IMR-90 (cell line): Measurements from ENCODE around the gene CYP4F2. TPM values are rescaled to one million over a fixed set of nuclear protein-coding genes. Genes with fewer than 3 reads are reported as not detected.

Source experiments
- ATAC-seq: fragments of 200-7000 bp; cut with Tn5 transposase; 2 replicates; pipeline ENCODE4 v1.9.1; 2020; ENCODE audit warnings: low read depth, mild to moderate bottlenecking, moderate library complexity
- BruUV-seq: library from RNA; stranded (reverse); fragments of 400-500 nt; replicated peaks from 2 replicates; lab custom pipeline; 2021; lab: Mats Ljungman, UMichigan
- CTCF ChIA-PET: fragments of 300-600 bp; formaldehyde crosslinking; extraction: SDS; loops from one replicate; lab custom pipeline; 2021; ENCODE audit warnings: antibody characterized with exemption; lab: Yijun Ruan, JAX
- POLR2A ChIA-PET: fragments of 300-600 bp; sonication (Branson Sonifier 250); formaldehyde crosslinking; loops from one replicate; lab custom pipeline; 2022; ENCODE audit warnings: antibody characterized with exemption; ENCODE audit not compliant: unreplicated experiment; lab: Charles Lee
- DNase-seq: peaks from one replicate; pipeline ENCODE4 v3.0.0; 2013
- H2AFZ ChIP-seq: replicated peaks from 2 replicates; pipeline ENCODE3; 2013; ENCODE audit warnings: low read length, mild to moderate bottlenecking; ENCODE audit not compliant: poor library complexity
- H2AK5ac ChIP-seq: 2 replicates; pipeline ENCODE4 v1.6.1; 2013; ENCODE audit warnings: low read depth, low read length, inconsistent platforms
- H2AK9ac ChIP-seq: replicated peaks from 2 replicates; pipeline ENCODE3; 2013; ENCODE audit warnings: mild to moderate bottlenecking, low read depth, low read length, moderate library complexity; ENCODE audit not compliant: poor library complexity
- H2BK120ac ChIP-seq: 2 replicates; pipeline ENCODE4 v1.6.1; 2013; ENCODE audit warnings: low read depth, low read length, inconsistent platforms
- H2BK15ac ChIP-seq: 3 replicates; pipeline ENCODE4 v1.6.1; 2013; ENCODE audit warnings: low read depth, low read length, inconsistent platforms
- H2BK20ac ChIP-seq: 2 replicates; pipeline ENCODE4 v1.6.1; 2013; ENCODE audit warnings: low read depth, mild to moderate bottlenecking, inconsistent platforms, low read length, moderate library complexity
- H2BK5ac ChIP-seq: 2 replicates; pipeline ENCODE4 v1.6.1; 2013; ENCODE audit warnings: mild to moderate bottlenecking, low read depth, low read length, inconsistent platforms; ENCODE audit not compliant: poor library complexity, severe bottlenecking
- H3K14ac ChIP-seq: replicated peaks from 2 replicates; pipeline ENCODE4 v1.6.1; 2013; ENCODE audit warnings: low read depth, low read length, inconsistent platforms
- H3K18ac ChIP-seq: 2 replicates; pipeline ENCODE4 v1.6.1; 2013; ENCODE audit warnings: low read depth, low read length, control low read depth
- H3K23ac ChIP-seq: 2 replicates; pipeline ENCODE4 v1.6.1; 2013; ENCODE audit warnings: low read depth, low read length, inconsistent platforms
- H3K27ac ChIP-seq: 2 replicates; pipeline ENCODE4 v1.5.1; 2013; ENCODE audit warnings: mild to moderate bottlenecking, control low read depth, low read length; ENCODE audit not compliant: insufficient read depth
- H3K27me3 ChIP-seq: 2 replicates; pipeline ENCODE4 v1.6.1; 2013; ENCODE audit warnings: low read length; ENCODE audit not compliant: control insufficient read depth, insufficient read depth
- H3K36me3 ChIP-seq: 2 replicates; pipeline ENCODE4 v1.6.1; 2013; ENCODE audit warnings: low read length, mixed read lengths; ENCODE audit not compliant: control insufficient read depth, insufficient read depth
- H3K4ac ChIP-seq: 2 replicates; pipeline ENCODE4 v1.6.1; 2013; ENCODE audit warnings: low read depth, low read length, inconsistent platforms
- H3K4me1 ChIP-seq: 2 replicates; pipeline ENCODE4 v1.6.1; 2013; ENCODE audit warnings: low read length, mixed read lengths; ENCODE audit not compliant: control insufficient read depth, insufficient read depth
- H3K4me2 ChIP-seq: 2 replicates; pipeline ENCODE4 v1.6.1; 2013; ENCODE audit warnings: low read depth, mild to moderate bottlenecking, control low read depth, low read length, moderate library complexity
- H3K4me3 ChIP-seq: 2 replicates; pipeline ENCODE4 v1.5.1; 2013; ENCODE audit warnings: low read depth, mild to moderate bottlenecking, control low read depth, low read length, moderate library complexity; ENCODE audit not compliant: insufficient read depth
- H3K56ac ChIP-seq: 2 replicates; pipeline ENCODE4 v1.6.1; 2013; ENCODE audit warnings: low read length, inconsistent platforms; ENCODE audit not compliant: insufficient read depth; ENCODE audit errors: extremely low read depth
- H3K79me1 ChIP-seq, 2 experiments: 2 replicates each; pipeline ENCODE4 v1.6.1; 2013; ENCODE audit warnings: low read length in 2 of 2, inconsistent platforms in 1 of 2, low read depth in 1 of 2
- H3K9ac ChIP-seq: 2 replicates; pipeline ENCODE4 v1.6.1; 2013; ENCODE audit warnings: low read depth, low read length, control low read depth
- H3K9me1 ChIP-seq: 2 replicates; pipeline ENCODE4 v1.6.1; 2013; ENCODE audit warnings: low read length, inconsistent platforms; ENCODE audit not compliant: insufficient read depth
- H3K9me3 ChIP-seq: 2 replicates; pipeline ENCODE4 v1.6.1; 2013; ENCODE audit warnings: low read length; ENCODE audit not compliant: control insufficient read depth, insufficient read depth
- H4K20me1 ChIP-seq: 2 replicates; pipeline ENCODE4 v1.6.1; 2013; ENCODE audit warnings: low read length, inconsistent platforms; ENCODE audit not compliant: insufficient read depth
- H4K5ac ChIP-seq: 2 replicates; pipeline ENCODE4 v1.6.1; 2013; ENCODE audit warnings: mild to moderate bottlenecking, low read depth, low read length, control low read depth
- H4K8ac ChIP-seq, 2 experiments: 2 replicates each; pipeline ENCODE4 v1.6.1; 2013; ENCODE audit warnings: low read depth in 2 of 2, low read length in 2 of 2, control low read depth in 1 of 2, inconsistent platforms in 1 of 2
- H4K91ac ChIP-seq: 2 replicates; pipeline ENCODE4 v1.6.1; 2013; ENCODE audit warnings: low read depth, low read length, inconsistent platforms; ENCODE audit not compliant: insufficient read depth
- BHLHE40 ChIP-seq: fragments of 150-350 bp; IDR thresholded peaks from 2 replicates; pipeline ENCODE4 v1.6.1; 2016; ENCODE audit warnings: mild to moderate bottlenecking, low read depth, low read length
- CEBPB ChIP-seq: IDR thresholded peaks from 2 replicates; pipeline ENCODE4 v1.6.1; 2012; ENCODE audit warnings: low read depth, low read length, improper control_type of control experiment
- CHD1 ChIP-seq: IDR thresholded peaks from 2 replicates; pipeline ENCODE4 v1.6.1; 2012; ENCODE audit warnings: low read depth, low read length, improper control_type of control experiment
- MAZ ChIP-seq: IDR thresholded peaks from 2 replicates; pipeline ENCODE4 v1.6.1; 2012; ENCODE audit warnings: low read depth, mild to moderate bottlenecking, low read length, improper control_type of control experiment, moderate library complexity, borderline replicate concordance
- MXI1 ChIP-seq: IDR thresholded peaks from 2 replicates; pipeline ENCODE4 v1.6.1; 2012; ENCODE audit warnings: low read depth, mild to moderate bottlenecking, low read length, moderate library complexity, borderline replicate concordance
- NFE2L2 ChIP-seq: fragments of 150-350 bp; IDR thresholded peaks from 2 replicates; pipeline ENCODE4 v1.6.1; 2016; ENCODE audit warnings: low read depth, mild to moderate bottlenecking, low read length
- POLR2A ChIP-seq: IDR thresholded peaks from 2 replicates; pipeline ENCODE4 v1.6.1; 2012; ENCODE audit warnings: mild to moderate bottlenecking, low read depth, low read length
- RAD21 ChIP-seq: IDR thresholded peaks from 2 replicates; pipeline ENCODE4 v1.6.1; 2012; ENCODE audit warnings: low read length, improper control_type of control experiment
- RFX5 ChIP-seq: IDR thresholded peaks from 2 replicates; pipeline ENCODE4 v1.8.0; 2012; ENCODE audit warnings: low read depth, mild to moderate bottlenecking, low read length, moderate library complexity
- SMC3 ChIP-seq: fragments of 150-350 bp; IDR thresholded peaks from 2 replicates; pipeline ENCODE4 v1.6.1; 2016; ENCODE audit warnings: low read depth, mild to moderate bottlenecking, antibody characterized with exemption, low read length, moderate library complexity
- WGBS, 2 experiments: methylation state at CpG; one replicate each; pipeline versions ENCODE4 v1.1.5 to v1.1.7; 2013; ENCODE audit warnings: missing lambda C conversion rate in 2 of 2; ENCODE audit not compliant: insufficient read length in 1 of 2; ENCODE audit errors: extremely low coverage in 2 of 2; 5-methylcytosine and 5-hydroxymethylcytosine counted together
- dilution Hi-C: fragments of 300-500 bp; cut with HindIII; formaldehyde crosslinking; loops from one replicate; pipeline ENCODE4 v1.14.3; 2018; ENCODE audit warnings: low sequenced_read_pairs; ENCODE audit not compliant: unreplicated experiment
- in situ Hi-C: fragments of 300-500 bp; cut with MboI; formaldehyde crosslinking; loops from 3 replicates; pipeline ENCODE4 v1.14.3; 2019; ENCODE audit warnings: low sequenced_read_pairs, inconsistent platforms, mixed read lengths
- intact Hi-C: fragments of 100-400 bp; cut with micrococcal nuclease; formaldehyde crosslinking; loops from 2 replicates; pipeline ENCODE4 v1.10.0; 2022
- polyA plus RNA-seq, 3 experiments: library from polyadenylated mRNA; depleted of rRNA; stranded (reverse); fragments of >200 nt; gene quantifications; 2 replicates each; pipeline ENCODE4 v1.2.3, GENCODE V29; 2012; ENCODE audit warnings: low replicate concordance in 1 of 3
- total RNA-seq: library from RNA; depleted of rRNA; stranded (reverse); fragments of >200 nt; gene quantifications from 2 replicates; pipeline ENCODE4 v1.2.3, GENCODE V29; 2012
- TF ChIP-seq, protein P1 (sequence below): fragments of 150-350 bp; IDR thresholded peaks from 2 replicates; pipeline ENCODE4 v1.6.1; 2017; ENCODE audit warnings: mild to moderate bottlenecking, antibody characterized with exemption, low read length, low read depth
- TF ChIP-seq, protein P2 (sequence below): fragments of 150-350 bp; IDR thresholded peaks from 2 replicates; pipeline ENCODE4 v1.6.1; 2016; ENCODE audit warnings: low read depth, mild to moderate bottlenecking, low read length, moderate library complexity, borderline replicate concordance
- TF ChIP-seq, protein P3 (sequence below): conservative IDR thresholded peaks from 2 replicates; pipeline ENCODE4 v1.5.1; 2012; ENCODE audit warnings: mild to moderate bottlenecking, low read depth, low read length, improper control_type of control experiment

The CYP4F2 gene
- total and polyA plus RNA-seq, 2 of the 4 experiments (the other 2 are of a cell fraction) = not detected

DNA sequence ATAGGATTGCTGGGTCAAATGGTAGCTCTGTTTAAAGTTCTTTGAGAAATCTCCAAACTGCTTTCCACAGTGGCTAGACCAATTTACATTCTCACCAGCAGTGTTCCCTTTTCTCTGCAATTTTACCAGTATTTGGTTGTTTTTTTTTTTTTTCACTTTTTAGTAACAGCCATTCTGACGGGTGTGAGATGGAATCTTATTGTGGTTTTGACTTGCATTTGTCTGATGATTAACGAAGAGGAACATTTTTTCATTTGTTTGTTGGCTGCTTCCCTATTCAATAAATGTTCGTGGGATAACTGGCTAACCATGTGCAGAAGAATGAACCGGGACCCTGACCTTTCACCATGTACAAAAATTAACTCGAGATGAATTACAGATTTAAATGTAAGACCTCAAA lies 31.2 kb downstream of the CYP4F2 start:
- Histone ChIP-seq H3K56ac (no peak overlapping the region), H2AK9ac (no peak overlapping the region)
- in situ Hi-C loops = no loop called here

More for the DNA sequence above, 31.2 kb downstream of the CYP4F2 start:
- H3K36me3 ChIP-seq = no peaks in the 10 kb centered on the region
- H2BK15ac ChIP-seq = no peak overlapping the region
- H3K27me3 ChIP-seq = no peaks in the 10 kb centered on the region
- H3K9ac ChIP-seq = no peak overlapping the region
- H3K9me3 ChIP-seq = peaks cover 2% of the 10 kb centered on the region; the same call in 1 of the 2 replicates
- H3K4me3 ChIP-seq = no peak overlapping the region
- POLR2A ChIA-PET = no interaction called here
- no peak overlapping the region for H3K18ac ChIP-seq
- no peak overlapping the region for H3K4me2 ChIP-seq
- H3K79me1 ChIP-seq = no peaks in the 10 kb centered on the region
- H2AFZ ChIP-seq = no peak overlapping the region
- H3K23ac ChIP-seq = no peak overlapping the region
- DNase-seq (no peak), ATAC-seq (no peak)
- dilution Hi-C loops = no loop called here
- no peak overlapping the region for H3K14ac ChIP-seq
- no peak overlapping the region for H2AK5ac ChIP-seq
- no peak overlapping the region for H2BK5ac ChIP-seq
- H4K20me1 ChIP-seq = no peaks in the 10 kb centered on the region
- intact Hi-C loops = no loop called here
- CTCF ChIA-PET = interaction anchor here (0.7 kb wide), 1 partner anchor 162 kb away, joined by 7 read pairs; no protein-coding TSS in a partner anchor
- BruUV-seq = no TSS peak
- no peak overlapping the region for H4K8ac ChIP-seq
- no peak overlapping the region for H2BK20ac ChIP-seq
- H3K4ac ChIP-seq = no peak overlapping the region
- TF ChIP-seq, protein P1, sequence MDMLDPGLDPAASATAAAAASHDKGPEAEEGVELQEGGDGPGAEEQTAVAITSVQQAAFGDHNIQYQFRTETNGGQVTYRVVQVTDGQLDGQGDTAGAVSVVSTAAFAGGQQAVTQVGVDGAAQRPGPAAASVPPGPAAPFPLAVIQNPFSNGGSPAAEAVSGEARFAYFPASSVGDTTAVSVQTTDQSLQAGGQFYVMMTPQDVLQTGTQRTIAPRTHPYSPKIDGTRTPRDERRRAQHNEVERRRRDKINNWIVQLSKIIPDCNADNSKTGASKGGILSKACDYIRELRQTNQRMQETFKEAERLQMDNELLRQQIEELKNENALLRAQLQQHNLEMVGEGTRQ = no peak
- TF ChIP-seq, protein P2, sequence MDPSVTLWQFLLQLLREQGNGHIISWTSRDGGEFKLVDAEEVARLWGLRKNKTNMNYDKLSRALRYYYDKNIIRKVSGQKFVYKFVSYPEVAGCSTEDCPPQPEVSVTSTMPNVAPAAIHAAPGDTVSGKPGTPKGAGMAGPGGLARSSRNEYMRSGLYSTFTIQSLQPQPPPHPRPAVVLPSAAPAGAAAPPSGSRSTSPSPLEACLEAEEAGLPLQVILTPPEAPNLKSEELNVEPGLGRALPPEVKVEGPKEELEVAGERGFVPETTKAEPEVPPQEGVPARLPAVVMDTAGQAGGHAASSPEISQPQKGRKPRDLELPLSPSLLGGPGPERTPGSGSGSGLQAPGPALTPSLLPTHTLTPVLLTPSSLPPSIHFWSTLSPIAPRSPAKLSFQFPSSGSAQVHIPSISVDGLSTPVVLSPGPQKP = no peak
- TF ChIP-seq MXI1 (no peak), CHD1 (no peak), NFE2L2 (no peak), RAD21 (no peak), CEBPB (no peak), MAZ (no peak), POLR2A (no peak), BHLHE40 (no peak), SMC3 (no peak), RFX5 (no peak)
- TF ChIP-seq, protein P3, sequence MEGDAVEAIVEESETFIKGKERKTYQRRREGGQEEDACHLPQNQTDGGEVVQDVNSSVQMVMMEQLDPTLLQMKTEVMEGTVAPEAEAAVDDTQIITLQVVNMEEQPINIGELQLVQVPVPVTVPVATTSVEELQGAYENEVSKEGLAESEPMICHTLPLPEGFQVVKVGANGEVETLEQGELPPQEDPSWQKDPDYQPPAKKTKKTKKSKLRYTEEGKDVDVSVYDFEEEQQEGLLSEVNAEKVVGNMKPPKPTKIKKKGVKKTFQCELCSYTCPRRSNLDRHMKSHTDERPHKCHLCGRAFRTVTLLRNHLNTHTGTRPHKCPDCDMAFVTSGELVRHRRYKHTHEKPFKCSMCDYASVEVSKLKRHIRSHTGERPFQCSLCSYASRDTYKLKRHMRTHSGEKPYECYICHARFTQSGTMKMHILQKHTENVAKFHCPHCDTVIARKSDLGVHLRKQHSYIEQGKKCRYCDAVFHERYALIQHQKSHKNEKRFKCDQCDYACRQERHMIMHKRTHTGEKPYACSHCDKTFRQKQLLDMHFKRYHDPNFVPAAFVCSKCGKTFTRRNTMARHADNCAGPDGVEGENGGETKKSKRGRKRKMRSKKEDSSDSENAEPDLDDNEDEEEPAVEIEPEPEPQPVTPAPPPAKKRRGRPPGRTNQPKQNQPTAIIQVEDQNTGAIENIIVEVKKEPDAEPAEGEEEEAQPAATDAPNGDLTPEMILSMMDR = no peak
- H4K91ac ChIP-seq = no peak overlapping the region
- H3K4me1 ChIP-seq = no peaks in the 10 kb centered on the region
- no peak overlapping the region for H2BK120ac ChIP-seq
- no peak overlapping the region for H3K27ac ChIP-seq
- H4K5ac ChIP-seq = no peak overlapping the region
- H3K9me1 ChIP-seq = no peaks in the 10 kb centered on the region
- no CpG with 5 or more reads among the region's 5 CpGs for WGBS, 2 experiments
